IMR-90 (cell line): ENCODE measurements around the gene AKAP17A. TPM values are rescaled to one million over a fixed set of nuclear protein-coding genes. Genes with fewer than 3 reads are reported as not detected.

Experiments
- ATAC-seq: fragments of 200-7000 bp; cut with Tn5 transposase; 2 replicates; pipeline ENCODE4 v1.9.1; 2020; ENCODE audit warnings: low read depth, mild to moderate bottlenecking, moderate library complexity
- BruUV-seq: library from RNA; stranded (reverse); fragments of 400-500 nt; replicated peaks from 2 replicates; lab custom pipeline; 2021; lab: Mats Ljungman, UMichigan
- CTCF ChIA-PET: fragments of 300-600 bp; formaldehyde crosslinking; extraction: SDS; loops from one replicate; lab custom pipeline; 2021; ENCODE audit warnings: antibody characterized with exemption; lab: Yijun Ruan, JAX
- POLR2A ChIA-PET: fragments of 300-600 bp; sonication (Branson Sonifier 250); formaldehyde crosslinking; loops from one replicate; lab custom pipeline; 2022; ENCODE audit warnings: antibody characterized with exemption; ENCODE audit not compliant: unreplicated experiment; lab: Charles Lee
- DNase-seq: peaks from one replicate; pipeline ENCODE4 v3.0.0; 2013
- H2AFZ ChIP-seq: replicated peaks from 2 replicates; pipeline ENCODE3; 2013; ENCODE audit warnings: low read length, mild to moderate bottlenecking; ENCODE audit not compliant: poor library complexity
- H2AK5ac ChIP-seq: 2 replicates; pipeline ENCODE4 v1.6.1; 2013; ENCODE audit warnings: low read depth, low read length, inconsistent platforms
- H2AK9ac ChIP-seq: replicated peaks from 2 replicates; pipeline ENCODE3; 2013; ENCODE audit warnings: mild to moderate bottlenecking, low read depth, low read length, moderate library complexity; ENCODE audit not compliant: poor library complexity
- H2BK120ac ChIP-seq: 2 replicates; pipeline ENCODE4 v1.6.1; 2013; ENCODE audit warnings: low read depth, low read length, inconsistent platforms
- H2BK15ac ChIP-seq: 3 replicates; pipeline ENCODE4 v1.6.1; 2013; ENCODE audit warnings: low read depth, low read length, inconsistent platforms
- H2BK20ac ChIP-seq: 2 replicates; pipeline ENCODE4 v1.6.1; 2013; ENCODE audit warnings: low read depth, mild to moderate bottlenecking, inconsistent platforms, low read length, moderate library complexity
- H2BK5ac ChIP-seq: 2 replicates; pipeline ENCODE4 v1.6.1; 2013; ENCODE audit warnings: mild to moderate bottlenecking, low read depth, low read length, inconsistent platforms; ENCODE audit not compliant: poor library complexity, severe bottlenecking
- H3K14ac ChIP-seq: replicated peaks from 2 replicates; pipeline ENCODE4 v1.6.1; 2013; ENCODE audit warnings: low read depth, low read length, inconsistent platforms
- H3K18ac ChIP-seq: 2 replicates; pipeline ENCODE4 v1.6.1; 2013; ENCODE audit warnings: low read depth, low read length, control low read depth
- H3K23ac ChIP-seq: 2 replicates; pipeline ENCODE4 v1.6.1; 2013; ENCODE audit warnings: low read depth, low read length, inconsistent platforms
- H3K27ac ChIP-seq: 2 replicates; pipeline ENCODE4 v1.5.1; 2013; ENCODE audit warnings: mild to moderate bottlenecking, control low read depth, low read length; ENCODE audit not compliant: insufficient read depth
- H3K27me3 ChIP-seq: 2 replicates; pipeline ENCODE4 v1.6.1; 2013; ENCODE audit warnings: low read length; ENCODE audit not compliant: control insufficient read depth, insufficient read depth
- H3K36me3 ChIP-seq: 2 replicates; pipeline ENCODE4 v1.6.1; 2013; ENCODE audit warnings: low read length, mixed read lengths; ENCODE audit not compliant: control insufficient read depth, insufficient read depth
- H3K4ac ChIP-seq: 2 replicates; pipeline ENCODE4 v1.6.1; 2013; ENCODE audit warnings: low read depth, low read length, inconsistent platforms
- H3K4me1 ChIP-seq: 2 replicates; pipeline ENCODE4 v1.6.1; 2013; ENCODE audit warnings: low read length, mixed read lengths; ENCODE audit not compliant: control insufficient read depth, insufficient read depth
- H3K4me2 ChIP-seq: 2 replicates; pipeline ENCODE4 v1.6.1; 2013; ENCODE audit warnings: low read depth, mild to moderate bottlenecking, control low read depth, low read length, moderate library complexity
- H3K4me3 ChIP-seq: 2 replicates; pipeline ENCODE4 v1.5.1; 2013; ENCODE audit warnings: low read depth, mild to moderate bottlenecking, control low read depth, low read length, moderate library complexity; ENCODE audit not compliant: insufficient read depth
- H3K56ac ChIP-seq: 2 replicates; pipeline ENCODE4 v1.6.1; 2013; ENCODE audit warnings: low read length, inconsistent platforms; ENCODE audit not compliant: insufficient read depth; ENCODE audit errors: extremely low read depth
- H3K79me1 ChIP-seq, 2 experiments: 2 replicates each; pipeline ENCODE4 v1.6.1; 2013; ENCODE audit warnings: low read length in 2 of 2, inconsistent platforms in 1 of 2, low read depth in 1 of 2
- H3K9ac ChIP-seq: 2 replicates; pipeline ENCODE4 v1.6.1; 2013; ENCODE audit warnings: low read depth, low read length, control low read depth
- H3K9me1 ChIP-seq: 2 replicates; pipeline ENCODE4 v1.6.1; 2013; ENCODE audit warnings: low read length, inconsistent platforms; ENCODE audit not compliant: insufficient read depth
- H3K9me3 ChIP-seq: 2 replicates; pipeline ENCODE4 v1.6.1; 2013; ENCODE audit warnings: low read length; ENCODE audit not compliant: control insufficient read depth, insufficient read depth
- H4K20me1 ChIP-seq: 2 replicates; pipeline ENCODE4 v1.6.1; 2013; ENCODE audit warnings: low read length, inconsistent platforms; ENCODE audit not compliant: insufficient read depth
- H4K5ac ChIP-seq: 2 replicates; pipeline ENCODE4 v1.6.1; 2013; ENCODE audit warnings: mild to moderate bottlenecking, low read depth, low read length, control low read depth
- H4K8ac ChIP-seq, 2 experiments: 2 replicates each; pipeline ENCODE4 v1.6.1; 2013; ENCODE audit warnings: low read depth in 2 of 2, low read length in 2 of 2, control low read depth in 1 of 2, inconsistent platforms in 1 of 2
- H4K91ac ChIP-seq: 2 replicates; pipeline ENCODE4 v1.6.1; 2013; ENCODE audit warnings: low read depth, low read length, inconsistent platforms; ENCODE audit not compliant: insufficient read depth
- BHLHE40 ChIP-seq: fragments of 150-350 bp; IDR thresholded peaks from 2 replicates; pipeline ENCODE4 v1.6.1; 2016; ENCODE audit warnings: mild to moderate bottlenecking, low read depth, low read length
- CEBPB ChIP-seq: IDR thresholded peaks from 2 replicates; pipeline ENCODE4 v1.6.1; 2012; ENCODE audit warnings: low read depth, low read length, improper control_type of control experiment
- CHD1 ChIP-seq: IDR thresholded peaks from 2 replicates; pipeline ENCODE4 v1.6.1; 2012; ENCODE audit warnings: low read depth, low read length, improper control_type of control experiment
- FOS ChIP-seq: fragments of 150-350 bp; IDR thresholded peaks from 2 replicates; pipeline ENCODE4 v1.6.1; 2016; ENCODE audit warnings: low read depth, low read length
- MAFK ChIP-seq: IDR thresholded peaks from 2 replicates; pipeline ENCODE4 v1.6.1; 2012; ENCODE audit warnings: low read depth, low read length, improper control_type of control experiment
- MAZ ChIP-seq: IDR thresholded peaks from 2 replicates; pipeline ENCODE4 v1.6.1; 2012; ENCODE audit warnings: low read depth, mild to moderate bottlenecking, low read length, improper control_type of control experiment, moderate library complexity, borderline replicate concordance
- MXI1 ChIP-seq: IDR thresholded peaks from 2 replicates; pipeline ENCODE4 v1.6.1; 2012; ENCODE audit warnings: low read depth, mild to moderate bottlenecking, low read length, moderate library complexity, borderline replicate concordance
- NFE2L2 ChIP-seq: fragments of 150-350 bp; IDR thresholded peaks from 2 replicates; pipeline ENCODE4 v1.6.1; 2016; ENCODE audit warnings: low read depth, mild to moderate bottlenecking, low read length
- POLR2A ChIP-seq: IDR thresholded peaks from 2 replicates; pipeline ENCODE4 v1.6.1; 2012; ENCODE audit warnings: mild to moderate bottlenecking, low read depth, low read length
- RAD21 ChIP-seq: IDR thresholded peaks from 2 replicates; pipeline ENCODE4 v1.6.1; 2012; ENCODE audit warnings: low read length, improper control_type of control experiment
- RCOR1 ChIP-seq: IDR thresholded peaks from 2 replicates; pipeline ENCODE4 v1.6.1; 2012; ENCODE audit warnings: mild to moderate bottlenecking, low read length, improper control_type of control experiment; ENCODE audit not compliant: insufficient replicate concordance
- RFX5 ChIP-seq: IDR thresholded peaks from 2 replicates; pipeline ENCODE4 v1.8.0; 2012; ENCODE audit warnings: low read depth, mild to moderate bottlenecking, low read length, moderate library complexity
- SMC3 ChIP-seq: fragments of 150-350 bp; IDR thresholded peaks from 2 replicates; pipeline ENCODE4 v1.6.1; 2016; ENCODE audit warnings: low read depth, mild to moderate bottlenecking, antibody characterized with exemption, low read length, moderate library complexity
- WGBS, 2 experiments: methylation state at CpG; one replicate each; pipeline versions ENCODE4 v1.1.5 to v1.1.7; 2013; ENCODE audit warnings: missing lambda C conversion rate in 2 of 2; ENCODE audit not compliant: insufficient read length in 1 of 2; ENCODE audit errors: extremely low coverage in 2 of 2; 5-methylcytosine and 5-hydroxymethylcytosine counted together
- dilution Hi-C: fragments of 300-500 bp; cut with HindIII; formaldehyde crosslinking; loops from one replicate; pipeline ENCODE4 v1.14.3; 2018; ENCODE audit warnings: low sequenced_read_pairs; ENCODE audit not compliant: unreplicated experiment
- in situ Hi-C: fragments of 300-500 bp; cut with MboI; formaldehyde crosslinking; loops from 3 replicates; pipeline ENCODE4 v1.14.3; 2019; ENCODE audit warnings: low sequenced_read_pairs, inconsistent platforms, mixed read lengths
- intact Hi-C: fragments of 100-400 bp; cut with micrococcal nuclease; formaldehyde crosslinking; loops from 2 replicates; pipeline ENCODE4 v1.10.0; 2022
- polyA plus RNA-seq, 3 experiments: library from polyadenylated mRNA; depleted of rRNA; stranded (reverse); fragments of >200 nt; gene quantifications; 2 replicates each; pipeline ENCODE4 v1.2.3, GENCODE V29; 2012; ENCODE audit warnings: low replicate concordance in 1 of 3
- total RNA-seq: library from RNA; depleted of rRNA; stranded (reverse); fragments of >200 nt; gene quantifications from 2 replicates; pipeline ENCODE4 v1.2.3, GENCODE V29; 2012
- TF ChIP-seq, protein P1 (sequence below): fragments of 150-350 bp; IDR thresholded peaks from 2 replicates; pipeline ENCODE4 v1.6.1; 2016; ENCODE audit warnings: low read depth, mild to moderate bottlenecking, low read length, moderate library complexity, borderline replicate concordance
- TF ChIP-seq, protein P2 (sequence below): fragments of 150-350 bp; IDR thresholded peaks from 2 replicates; pipeline ENCODE4 v1.6.1; 2017; ENCODE audit warnings: mild to moderate bottlenecking, antibody characterized with exemption, low read length, low read depth

The AKAP17A gene
- total and polyA plus RNA-seq, 2 of the 4 experiments (the other 2 are of a cell fraction), result 9.0 to 23.7 TPM

DNA sequence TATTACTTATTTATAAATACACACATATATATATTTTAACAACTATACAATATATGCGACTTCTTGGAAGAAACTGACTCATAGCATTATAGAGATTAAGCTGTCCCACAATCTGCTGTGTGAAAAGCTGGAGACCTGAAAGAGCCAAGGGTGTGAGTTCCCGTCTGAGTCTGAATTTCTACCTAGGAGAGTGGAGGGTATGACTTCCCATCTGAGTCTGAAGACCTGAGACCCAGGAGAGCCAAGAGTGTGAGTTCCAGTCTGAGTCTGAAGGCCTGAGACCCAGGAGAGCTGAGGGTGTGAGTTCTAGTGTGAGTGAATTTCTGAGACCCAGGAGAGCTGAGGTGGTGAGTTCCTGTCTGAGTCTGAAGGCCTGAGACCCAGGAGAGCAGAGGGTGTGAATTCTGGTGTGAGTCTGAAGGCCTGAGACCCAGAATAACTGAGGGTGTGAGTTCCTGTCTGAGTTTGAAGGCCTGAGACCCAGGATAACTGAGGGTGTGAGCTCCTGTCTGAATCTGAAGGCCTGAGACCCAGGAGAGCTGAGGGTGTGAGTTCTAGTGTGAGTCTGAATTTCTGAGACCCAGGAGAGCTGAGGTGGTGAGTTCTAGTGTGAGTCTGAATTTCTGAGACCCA, 45.5 kb upstream of the AKAP17A start:
- no peak overlapping the region for H2BK5ac ChIP-seq
- H2BK120ac ChIP-seq, result no peak overlapping the region
- H3K4me3 ChIP-seq, result no peak overlapping the region
- DNase-seq, result no peak
- intact Hi-C loops (no loop called here), dilution Hi-C loops (no loop called here), in situ Hi-C loops (no loop called here)
- no peaks in the 10 kb centered on the region for H3K79me1 ChIP-seq
- H3K56ac ChIP-seq, result no peak overlapping the region
- CTCF ChIA-PET, result no interaction called here
- H3K23ac ChIP-seq, result no peak overlapping the region
- no peak overlapping the region for H2AFZ ChIP-seq
- H4K91ac ChIP-seq, result no peak overlapping the region
- H3K36me3 ChIP-seq, result no peaks in the 10 kb centered on the region
- no peaks in the 10 kb centered on the region for H3K4me1 ChIP-seq
- H4K20me1 ChIP-seq, result no peaks in the 10 kb centered on the region
- TF ChIP-seq MAFK (no peak), CHD1 (no peak), RCOR1 (no peak), BHLHE40 (no peak), CEBPB (no peak), NFE2L2 (no peak), MXI1 (no peak), POLR2A (no peak), FOS (no peak), MAZ (no peak), RAD21 (no peak), RFX5 (no peak), SMC3 (no peak)
- TF ChIP-seq, protein P1, sequence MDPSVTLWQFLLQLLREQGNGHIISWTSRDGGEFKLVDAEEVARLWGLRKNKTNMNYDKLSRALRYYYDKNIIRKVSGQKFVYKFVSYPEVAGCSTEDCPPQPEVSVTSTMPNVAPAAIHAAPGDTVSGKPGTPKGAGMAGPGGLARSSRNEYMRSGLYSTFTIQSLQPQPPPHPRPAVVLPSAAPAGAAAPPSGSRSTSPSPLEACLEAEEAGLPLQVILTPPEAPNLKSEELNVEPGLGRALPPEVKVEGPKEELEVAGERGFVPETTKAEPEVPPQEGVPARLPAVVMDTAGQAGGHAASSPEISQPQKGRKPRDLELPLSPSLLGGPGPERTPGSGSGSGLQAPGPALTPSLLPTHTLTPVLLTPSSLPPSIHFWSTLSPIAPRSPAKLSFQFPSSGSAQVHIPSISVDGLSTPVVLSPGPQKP, result no peak
- TF ChIP-seq, protein P2, sequence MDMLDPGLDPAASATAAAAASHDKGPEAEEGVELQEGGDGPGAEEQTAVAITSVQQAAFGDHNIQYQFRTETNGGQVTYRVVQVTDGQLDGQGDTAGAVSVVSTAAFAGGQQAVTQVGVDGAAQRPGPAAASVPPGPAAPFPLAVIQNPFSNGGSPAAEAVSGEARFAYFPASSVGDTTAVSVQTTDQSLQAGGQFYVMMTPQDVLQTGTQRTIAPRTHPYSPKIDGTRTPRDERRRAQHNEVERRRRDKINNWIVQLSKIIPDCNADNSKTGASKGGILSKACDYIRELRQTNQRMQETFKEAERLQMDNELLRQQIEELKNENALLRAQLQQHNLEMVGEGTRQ, result no peak
- H3K18ac ChIP-seq, result no peak overlapping the region
- no peak overlapping the region for H2AK5ac ChIP-seq
- no peak for ATAC-seq
- H3K27me3 ChIP-seq, result no peaks in the 10 kb centered on the region
- H3K4me2 ChIP-seq, result no peak overlapping the region
- no peak overlapping the region for H3K27ac ChIP-seq
- no peaks in the 10 kb centered on the region for H3K9me1 ChIP-seq
- H3K4ac ChIP-seq, result no peak overlapping the region
- H2BK20ac ChIP-seq, result no peak overlapping the region
- POLR2A ChIA-PET, result no interaction called here
- 40% methylated on average over 1 of the region's 2 CpGs; no CpG with 5 or more reads in 1 of the 2 experiments for WGBS, 2 experiments
- H3K14ac ChIP-seq, result no peak overlapping the region
- H2AK9ac ChIP-seq, result no peak overlapping the region
- BruUV-seq, result no TSS peak
- H3K9me3 ChIP-seq, result peaks cover 17% of the 10 kb centered on the region
- no peak overlapping the region for H4K5ac ChIP-seq
- no peak overlapping the region for H4K8ac ChIP-seq
- no peak overlapping the region for H2BK15ac ChIP-seq
- H3K9ac ChIP-seq, result no peak overlapping the region
